CD14-positive monocyte (primary cell): ENCODE measurements around the gene CDH4. TPM values are rescaled to one million over a fixed set of nuclear protein-coding genes. Genes with fewer than 3 reads are reported as not detected.

Source experiments
- DNase-seq, 3 donors: peaks; one replicate each; pipeline ENCODE4 v3.0.0-alpha.2; 2011 to 2022
- H2AFZ ChIP-seq: 2 replicates; pipeline ENCODE4 v1.6.0; 2012; ENCODE audit warnings: mild to moderate bottlenecking, low read depth, low read length, inconsistent platforms; ENCODE audit not compliant: insufficient read depth, poor library complexity, severe bottlenecking
- H3K27ac ChIP-seq, 2 donors: 1 replicate in 1 of 2; 2 replicates in 1 of 2; pipeline ENCODE4 v1.5.1; 2012 to 2013; ENCODE audit warnings: low read length in 2 of 2, control low read depth in 1 of 2, inconsistent platforms in 1 of 2, low read depth in 1 of 2, mild to moderate bottlenecking in 1 of 2
- H3K27me3 ChIP-seq, 2 donors: one replicate each; pipeline versions ENCODE4 v1.6.0 to v1.6.1; 2011 to 2013; ENCODE audit warnings: low read length in 2 of 2; ENCODE audit not compliant: control insufficient read depth in 2 of 2, insufficient read depth in 2 of 2
- H3K36me3 ChIP-seq, 2 donors: replicated peaks in 1 of 2; 1 replicate in 1 of 2; 2 replicates in 1 of 2; pipeline versions ENCODE4 v1.5.1 to v1.6.1; 2012 to 2013; ENCODE audit warnings: low read length in 2 of 2, control low read depth in 1 of 2, inconsistent platforms in 1 of 2, mild to moderate bottlenecking in 1 of 2; ENCODE audit not compliant: insufficient read depth in 2 of 2, control insufficient read depth in 1 of 2
- H3K4me1 ChIP-seq, 2 donors: 1 replicate in 1 of 2; 2 replicates in 1 of 2; pipeline versions ENCODE4 v1.5.1 to v1.6.1; 2012 to 2013; ENCODE audit warnings: low read length in 2 of 2, control low read depth in 1 of 2, inconsistent platforms in 1 of 2, mild to moderate bottlenecking in 1 of 2, moderate library complexity in 1 of 2; ENCODE audit not compliant: insufficient read depth in 2 of 2, control insufficient read depth in 1 of 2
- H3K4me2 ChIP-seq: replicated peaks from 2 replicates; pipeline ENCODE3; 2012; ENCODE audit warnings: low read length, moderate library complexity, mild to moderate bottlenecking; ENCODE audit not compliant: poor library complexity, severe bottlenecking; ENCODE audit errors: extremely low read depth
- H3K4me3 ChIP-seq, 3 experiments: fragments of 200-600 bp in 1 of 3; sonication (generic) in 1 of 3; replicated peaks in 1 of 3; 1 replicate in 2 of 3; 2 replicates in 1 of 3; pipeline ENCODE4 v1.5.1; 2011 to 2013; ENCODE audit warnings: low read length in 3 of 3, mild to moderate bottlenecking in 3 of 3, control low read depth in 2 of 3, low read depth in 2 of 3, inconsistent platforms in 1 of 3, moderate library complexity in 1 of 3
- H3K79me2 ChIP-seq: 2 replicates; pipeline ENCODE4 v1.6.0; 2012; ENCODE audit warnings: mild to moderate bottlenecking, control low read depth, inconsistent platforms, low read length, moderate library complexity; ENCODE audit not compliant: insufficient read depth
- H3K9ac ChIP-seq: 2 replicates; pipeline ENCODE4 v1.6.0; 2017; ENCODE audit warnings: low read length, mild to moderate bottlenecking; ENCODE audit not compliant: insufficient read depth, poor library complexity, severe bottlenecking
- H3K9me3 ChIP-seq, 2 donors: replicated peaks in 1 of 2; 1 replicate in 1 of 2; 2 replicates in 1 of 2; pipeline versions ENCODE4 v1.5.1 to v1.6.1; 2012 to 2013; ENCODE audit warnings: low read length in 2 of 2, control low read depth in 1 of 2; ENCODE audit not compliant: control insufficient read depth in 1 of 2, insufficient read depth in 1 of 2
- H4K20me1 ChIP-seq: 2 replicates; pipeline ENCODE4 v1.6.0; 2012; ENCODE audit warnings: mild to moderate bottlenecking, low read length, control low read depth, moderate library complexity; ENCODE audit not compliant: insufficient read depth
- H3K27ac Mint-ChIP-seq, 7 donors: one replicate each; pipeline ENCODE4 v1.8.0; 2020; ENCODE audit warnings: mild to moderate bottlenecking in 7 of 7, mixed read lengths in 7 of 7, moderate library complexity in 6 of 7, inconsistent platforms in 2 of 7
- H3K27me3 Mint-ChIP-seq, 3 donors: one replicate each; pipeline ENCODE4 v1.8.0; 2021 to 2022; ENCODE audit warnings: low read depth in 3 of 3, mild to moderate bottlenecking in 3 of 3, mixed read lengths in 3 of 3, moderate library complexity in 3 of 3, inconsistent platforms in 1 of 3
- H3K36me3 Mint-ChIP-seq, 2 donors: one replicate each; pipeline ENCODE4 v1.8.0; 2020; ENCODE audit warnings: mixed read lengths in 2 of 2, inconsistent platforms in 1 of 2, mild to moderate bottlenecking in 1 of 2
- H3K4me1 Mint-ChIP-seq: one replicate; pipeline ENCODE4 v1.8.0; 2020; ENCODE audit warnings: mild to moderate bottlenecking, mixed read lengths
- H3K4me3 Mint-ChIP-seq, 2 donors: one replicate each; pipeline ENCODE4 v1.8.0; 2020; ENCODE audit warnings: mild to moderate bottlenecking in 2 of 2, mixed read lengths in 2 of 2, moderate library complexity in 1 of 2
- H3K9me3 Mint-ChIP-seq, 7 donors: one replicate each; pipeline ENCODE4 v1.8.0; 2020 to 2022; ENCODE audit warnings: mixed read lengths in 7 of 7, mild to moderate bottlenecking in 6 of 7, moderate library complexity in 6 of 7, inconsistent platforms in 2 of 7
- WGBS: methylation state at CpG from one replicate; pipeline ENCODE4 v1.1.5; 2013; ENCODE audit warnings: missing lambda C conversion rate; ENCODE audit not compliant: insufficient coverage; 5-methylcytosine and 5-hydroxymethylcytosine counted together
- intact Hi-C, 2 donors: fragments of 100-400 bp; cut with micrococcal nuclease; formaldehyde crosslinking; loops; one replicate each; pipeline versions ENCODE4 v1.15.0 to v1.15.1; 2023
- polyA plus RNA-seq, 3 donors: library from polyadenylated mRNA; depleted of rRNA in 1 of 3; unstranded in 2 of 3; stranded (reverse) in 1 of 3; fragments of 300-500 nt in 2 of 3; fragments of >200 nt in 1 of 3; fragmentation: Illumina TruSeq in 2 of 3; gene quantifications; 1 replicate in 2 of 3; 2 replicates in 1 of 3; pipeline ENCODE4 v1.2.3, GENCODE V29; 2012 to 2021
- TF ChIP-seq, protein P1 (sequence below): fragments of 200-600 bp; IDR thresholded peaks from one replicate; pipeline ENCODE4 v1.8.0; 2022; ENCODE audit warnings: antibody characterized with exemption, mild to moderate bottlenecking

The CDH4 gene
- polyA plus RNA-seq, 3 donors = not detected

DNA sequence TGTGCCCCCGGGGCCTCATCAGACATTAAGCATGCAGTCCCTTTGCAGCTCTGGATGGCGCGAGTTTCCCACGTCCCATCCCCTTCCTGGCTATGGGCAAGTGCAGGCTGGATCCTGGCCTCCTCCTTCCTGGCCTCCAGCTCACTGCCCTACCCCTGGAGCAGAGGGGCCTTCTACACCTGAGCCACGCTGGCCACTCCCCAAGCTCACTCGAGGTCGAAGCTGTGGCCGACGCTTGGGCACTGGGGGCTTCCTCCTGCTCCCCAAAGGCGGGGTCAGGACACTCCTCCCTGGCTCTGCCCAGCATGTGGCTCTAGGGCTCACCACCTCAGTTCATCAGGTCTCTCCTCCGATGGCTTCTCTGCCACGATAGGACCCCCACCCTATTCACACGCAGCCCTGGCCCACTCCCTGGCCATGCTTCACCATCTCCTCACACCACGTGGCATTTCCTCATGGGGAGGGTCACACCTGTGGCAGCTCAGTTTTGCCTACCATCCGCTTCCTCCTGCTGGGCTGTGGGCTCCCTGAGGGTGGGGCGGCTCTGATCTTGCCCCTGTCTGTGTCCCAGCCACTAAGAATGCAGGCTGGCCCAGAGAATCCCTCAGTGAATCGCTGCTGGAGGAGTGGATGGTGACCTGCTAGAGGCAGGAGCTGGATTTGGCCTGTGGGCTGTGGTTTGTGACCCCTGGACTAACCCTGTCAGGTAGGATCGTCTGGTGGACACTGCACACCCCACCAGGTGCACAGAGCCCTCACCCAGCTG lies 532.9 kb downstream of the CDH4 start:
- peaks cover 24 to 80% of the 10 kb centered on the region in 2 donors for H3K9me3 ChIP-seq
- no peaks in the 10 kb centered on the region for H4K20me1 ChIP-seq
- TF ChIP-seq, protein P1, sequence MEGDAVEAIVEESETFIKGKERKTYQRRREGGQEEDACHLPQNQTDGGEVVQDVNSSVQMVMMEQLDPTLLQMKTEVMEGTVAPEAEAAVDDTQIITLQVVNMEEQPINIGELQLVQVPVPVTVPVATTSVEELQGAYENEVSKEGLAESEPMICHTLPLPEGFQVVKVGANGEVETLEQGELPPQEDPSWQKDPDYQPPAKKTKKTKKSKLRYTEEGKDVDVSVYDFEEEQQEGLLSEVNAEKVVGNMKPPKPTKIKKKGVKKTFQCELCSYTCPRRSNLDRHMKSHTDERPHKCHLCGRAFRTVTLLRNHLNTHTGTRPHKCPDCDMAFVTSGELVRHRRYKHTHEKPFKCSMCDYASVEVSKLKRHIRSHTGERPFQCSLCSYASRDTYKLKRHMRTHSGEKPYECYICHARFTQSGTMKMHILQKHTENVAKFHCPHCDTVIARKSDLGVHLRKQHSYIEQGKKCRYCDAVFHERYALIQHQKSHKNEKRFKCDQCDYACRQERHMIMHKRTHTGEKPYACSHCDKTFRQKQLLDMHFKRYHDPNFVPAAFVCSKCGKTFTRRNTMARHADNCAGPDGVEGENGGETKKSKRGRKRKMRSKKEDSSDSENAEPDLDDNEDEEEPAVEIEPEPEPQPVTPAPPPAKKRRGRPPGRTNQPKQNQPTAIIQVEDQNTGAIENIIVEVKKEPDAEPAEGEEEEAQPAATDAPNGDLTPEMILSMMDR = no peak
- no peak overlapping the region for H3K4me2 ChIP-seq
- Mint-ChIP-seq H3K27me3 (peaks cover 0 to 2% (median 2%) of the 10 kb centered on the region in 3 donors), H3K27ac (no peak overlapping the region), H3K4me3 (no peak overlapping the region), H3K9me3 (peaks cover 16 to 65% (median 46%) of the 10 kb centered on the region in 7 donors), H3K4me1 (no peaks in the 10 kb centered on the region), H3K36me3 (no peaks in the 10 kb centered on the region)
- no peaks in the 10 kb centered on the region for H3K79me2 ChIP-seq
- no peak overlapping the region for H3K4me3 ChIP-seq
- DNase-seq = no peak
- intact Hi-C loops = no loop called here
- WGBS = 90% methylated on average over 18 of the region's 18 CpGs
- no peaks in the 10 kb centered on the region for H3K27me3 ChIP-seq
- no peak overlapping the region for H2AFZ ChIP-seq
- no peak overlapping the region for H3K9ac ChIP-seq
- H3K4me1 ChIP-seq = no peaks in the 10 kb centered on the region
- no peak overlapping the region for H3K27ac ChIP-seq
- no peaks in the 10 kb centered on the region for H3K36me3 ChIP-seq

DNA sequence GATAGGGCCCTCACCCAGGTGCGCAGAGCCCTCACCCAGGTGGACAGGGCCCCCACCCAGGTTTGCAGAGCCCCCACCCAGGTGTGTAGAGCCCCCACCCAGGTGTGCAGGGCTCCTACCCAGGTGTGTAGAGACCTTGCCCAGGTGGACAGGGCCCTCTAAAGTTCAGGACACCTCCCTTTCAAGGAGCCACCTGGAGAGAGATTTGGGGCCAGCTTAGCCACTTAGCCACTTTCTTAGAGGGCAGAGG lies 533.4 kb downstream of the CDH4 start:
- Mint-ChIP-seq H3K27ac (no peak overlapping the region), H3K36me3 (no peaks in the 10 kb centered on the region), H3K27me3 (peaks cover 0 to 2% (median 2%) of the 10 kb centered on the region in 3 donors), H3K4me1 (no peaks in the 10 kb centered on the region), H3K4me3 (no peak overlapping the region), H3K9me3 (peaks cover 15 to 65% (median 45%) of the 10 kb centered on the region in 7 donors)
- Histone ChIP-seq H3K36me3 (no peaks in the 10 kb centered on the region), H3K9ac (no peak overlapping the region), H3K27ac (no peak overlapping the region), H2AFZ (no peak overlapping the region), H3K4me3 (no peak overlapping the region), H3K9me3 (peaks cover 24 to 75% of the 10 kb centered on the region in 2 donors), H4K20me1 (no peaks in the 10 kb centered on the region), H3K4me1 (no peaks in the 10 kb centered on the region), H3K27me3 (no peaks in the 10 kb centered on the region), H3K79me2 (no peaks in the 10 kb centered on the region), H3K4me2 (no peak overlapping the region)
- 100% methylated on average over 1 of the region's 1 CpG for WGBS
- intact Hi-C loops = no loop called here
- no peak for DNase-seq
- TF ChIP-seq, protein P1 = no peak
